Activated CD8-positive, alpha-beta memory T cell treated with anti-CD3 and anti-CD28 coated beads for 48 hours (primary cell): ENCODE results near the gene ZSWIM6.

Experiments used
- DNase-seq, 3 experiments: peaks; one replicate each; pipeline ENCODE4 v3.0.0-alpha.2; 2020; ENCODE audit warnings: low read depth in 2 of 3, low spot score in 2 of 3

ZSWIM6 gene

GRCh38 chr5:61532983-61533382 is 200.9 kb downstream of the ZSWIM6 start:
- no peak for DNase-seq

- DNase-seq, result no peak
Measured at GRCh38 chr5:61534481-61535267, 202.6 kb downstream of the ZSWIM6 start.

- no peak for DNase-seq
Measured at GRCh38 chr5:61535828-61536227, 203.8 kb downstream of the ZSWIM6 start.

DNA sequence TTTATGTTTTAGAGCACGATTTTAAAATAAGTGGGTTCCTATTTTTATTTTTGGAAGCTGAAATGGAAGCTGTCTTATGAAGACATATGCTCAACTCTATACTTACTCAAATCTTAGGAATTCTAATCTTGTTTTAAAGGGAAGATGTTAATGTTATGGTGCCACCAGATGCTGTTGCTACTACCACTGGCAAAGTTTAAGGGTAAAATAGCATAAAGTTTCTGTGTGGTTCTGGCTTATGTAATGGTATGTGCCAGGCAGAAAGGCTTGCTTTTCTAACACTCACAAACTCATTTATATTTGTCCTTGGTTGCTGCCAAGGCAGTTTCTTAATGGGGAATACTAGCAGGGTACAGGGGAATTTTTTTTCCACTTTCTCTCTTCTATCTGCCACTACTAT is 204.9 kb downstream of the ZSWIM6 start:
- DNase-seq, result no peak

GRCh38 chr5:61538722-61539501 is 206.9 kb downstream of the ZSWIM6 start:
- DNase-seq, result no peak

GRCh38 chr5:61549530-61549929 is 217.5 kb downstream of the ZSWIM6 start:
- no peak for DNase-seq

GRCh38 chr5:61551637-61552313 is 219.7 kb downstream of the ZSWIM6 start:
- no peak for DNase-seq

- DNase-seq, result no peak
Measured at GRCh38 chr5:61559146-61559545, 227.1 kb downstream of the ZSWIM6 start.

- no peak for DNase-seq
Measured at GRCh38 chr5:61559722-61560121, 227.7 kb downstream of the ZSWIM6 start.

DNA sequence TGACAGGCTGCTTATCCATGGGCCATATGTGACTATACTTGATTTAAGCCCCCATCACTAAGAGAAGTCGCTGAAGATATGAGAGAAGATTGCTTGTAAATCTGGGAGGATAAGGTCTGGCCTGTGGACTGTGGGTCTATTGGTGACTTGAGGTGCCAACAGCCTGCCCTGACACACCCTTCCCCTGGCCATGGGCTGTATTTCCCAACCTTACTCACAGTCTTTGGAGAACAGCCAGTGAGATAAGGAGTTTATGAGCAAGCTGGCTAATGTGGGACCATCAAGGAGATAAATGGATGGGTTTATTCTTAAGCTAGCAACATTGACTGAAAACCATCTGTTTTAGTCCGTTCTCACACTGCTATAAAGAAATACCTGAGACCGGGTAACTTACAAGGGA is 231.3 kb downstream of the ZSWIM6 start:
- DNase-seq, result no peak

DNA sequence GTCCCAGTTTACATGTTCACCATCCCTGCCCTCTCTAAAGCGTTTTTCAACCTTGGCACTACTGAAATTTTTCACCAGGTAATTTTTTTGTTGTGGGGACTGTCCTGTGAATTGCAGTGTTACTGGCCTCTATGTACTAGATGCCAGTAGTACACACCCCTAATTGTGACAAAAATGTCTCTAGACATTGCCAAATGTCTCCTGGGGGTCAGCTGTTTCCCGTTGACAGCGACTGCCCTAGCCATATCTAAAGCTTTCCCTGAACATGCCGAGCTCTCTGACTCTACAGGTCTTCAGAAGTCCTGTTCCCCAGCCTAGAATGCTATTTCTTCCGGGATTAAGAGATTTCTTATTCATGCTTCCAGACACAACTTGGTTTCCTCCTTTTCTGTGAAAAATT is 235.3 kb downstream of the ZSWIM6 start:
- DNase-seq, result no peak

- DNase-seq, result no peak
Measured at GRCh38 chr5:61569353-61569752, 237.3 kb downstream of the ZSWIM6 start.

- no peak for DNase-seq
Measured at GRCh38 chr5:61570767-61571166, 238.7 kb downstream of the ZSWIM6 start.

DNA sequence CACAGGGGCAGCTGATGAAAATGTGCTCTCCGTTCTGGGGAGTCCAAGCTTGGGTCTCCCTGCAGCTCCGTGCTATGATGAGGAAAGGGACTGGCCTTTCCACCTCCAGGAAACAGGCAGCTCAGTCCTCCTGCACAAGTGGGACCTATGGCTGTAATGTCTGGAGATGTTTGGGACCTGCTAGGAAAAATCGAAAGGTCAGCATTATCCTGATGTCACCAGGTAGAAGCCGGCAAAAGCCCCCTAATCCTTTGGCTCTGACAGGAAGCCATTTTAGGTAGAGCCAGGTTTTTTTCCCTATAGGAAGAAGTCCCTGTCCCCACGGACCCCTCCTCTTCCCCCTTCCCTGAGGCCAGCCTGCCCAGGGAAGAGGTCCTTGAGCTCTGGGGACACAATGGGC is 240.9 kb downstream of the ZSWIM6 start:
- no peak for DNase-seq

- no peak for DNase-seq
Measured at GRCh38 chr5:61575103-61575502, 243.0 kb downstream of the ZSWIM6 start.

DNA sequence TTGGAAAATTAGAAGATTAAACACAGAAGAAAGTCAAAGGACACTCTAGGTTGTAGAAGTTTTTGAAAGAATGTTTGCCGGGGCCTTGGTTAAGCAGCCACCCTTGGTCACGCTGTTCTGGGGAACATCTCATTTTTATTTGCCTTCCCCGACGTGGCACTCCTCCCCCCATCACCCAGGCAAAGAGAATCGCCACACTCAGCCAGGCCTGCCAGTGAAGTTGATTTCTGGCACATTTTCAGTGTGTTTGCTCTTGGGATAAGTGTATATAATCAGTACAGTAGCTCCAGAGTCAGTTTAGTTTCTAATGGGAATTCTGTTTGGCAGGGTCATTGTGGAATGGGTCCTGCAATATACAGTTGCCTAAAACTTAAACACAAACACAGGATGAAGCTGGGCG is 243.5 kb downstream of the ZSWIM6 start:
- DNase-seq, result no peak

DNA sequence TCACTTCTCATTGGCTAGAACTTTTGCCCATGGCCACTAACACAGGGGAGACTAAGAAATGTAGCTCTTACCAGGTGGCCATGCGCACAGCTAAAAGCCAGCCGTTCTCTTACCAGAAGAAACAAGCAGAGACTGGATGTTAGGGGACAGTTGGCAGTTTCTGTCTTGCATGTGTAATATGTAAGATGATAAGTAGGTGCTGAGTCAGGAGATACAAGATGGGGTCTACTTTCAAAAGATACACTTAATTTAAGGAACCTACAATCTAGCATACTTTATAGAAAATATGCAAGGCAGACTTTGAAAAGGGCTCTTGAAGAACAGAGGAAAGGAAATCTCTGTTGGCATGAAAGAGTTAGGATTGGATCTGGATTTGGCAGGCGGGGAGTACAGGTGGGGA is 244.5 kb downstream of the ZSWIM6 start:
- DNase-seq, result no peak

DNA sequence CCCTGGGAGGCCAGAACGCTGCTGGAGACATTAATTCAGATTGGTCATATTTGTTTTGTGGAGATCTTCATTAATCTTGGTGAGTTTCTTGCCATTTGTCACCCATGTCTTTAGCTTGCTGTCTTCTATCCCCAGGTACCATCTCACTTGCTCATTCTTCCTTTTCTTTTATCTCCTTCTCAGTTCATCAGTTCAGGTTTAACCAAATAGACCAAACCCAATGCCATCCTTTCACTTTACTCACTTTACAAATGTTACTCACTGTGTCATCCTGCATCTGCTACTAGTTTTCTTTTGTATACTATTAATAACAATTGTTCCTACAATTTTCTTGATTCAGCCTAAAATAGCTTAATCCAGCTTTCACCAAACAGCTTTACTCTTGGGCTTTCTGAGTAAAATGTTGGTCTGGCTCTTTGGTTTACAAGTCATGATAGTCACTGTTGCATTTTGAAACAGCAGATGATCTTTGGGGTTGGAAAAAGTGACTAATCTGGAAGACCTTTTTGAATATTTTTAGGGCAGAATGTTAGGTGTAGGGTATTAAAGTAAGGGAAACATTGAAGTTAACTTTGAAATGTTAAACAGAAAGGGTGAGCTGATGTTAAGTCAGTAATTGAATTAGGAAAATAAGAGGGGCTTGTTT is 246.9 kb downstream of the ZSWIM6 start:
- DNase-seq, result no peak

DNA sequence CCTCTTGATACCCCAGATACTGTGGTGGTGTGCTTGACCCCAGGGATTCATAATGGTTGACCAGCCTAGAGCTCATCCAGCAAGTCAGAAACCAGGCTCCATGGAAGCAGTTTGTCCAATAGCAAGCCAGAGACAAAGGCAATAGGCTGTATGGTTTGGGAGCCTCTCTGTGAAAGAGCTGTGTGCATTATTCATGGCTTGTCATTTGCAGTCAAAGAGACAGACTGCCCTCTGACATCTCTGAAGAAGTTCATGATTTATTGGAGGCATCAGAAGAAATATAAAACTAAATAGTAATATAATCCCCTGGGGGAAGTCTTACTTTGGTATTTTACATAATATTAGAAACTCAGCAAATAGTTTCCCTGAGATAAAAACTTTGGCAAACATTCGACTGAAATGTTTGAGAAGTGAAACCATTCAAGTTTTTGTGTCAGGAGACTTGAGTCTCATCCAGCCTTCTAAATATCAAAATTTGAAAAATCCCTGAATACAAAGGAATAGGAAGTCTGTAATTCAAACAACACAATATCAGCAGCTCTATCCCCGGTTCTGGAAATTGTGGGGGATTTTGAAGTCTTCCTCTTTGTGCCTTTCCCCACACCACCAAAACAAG is 250.3 kb downstream of the ZSWIM6 start:
- DNase-seq, result no peak

GRCh38 chr5:61582887-61583286 is 250.8 kb downstream of the ZSWIM6 start:
- DNase-seq, result no peak
